CD4-positive, alpha-beta T cell treated with Interleukin-15 for 1 hour (primary cell): Measurements from ENCODE around the gene CDH18.
"Not testable (repeated sequence)": the region's sequence is repeated elsewhere in the genome, so short reads cannot be mapped to it uniquely, and the experiment has no call there.

Source experiments
- DNase-seq: peaks from one replicate; pipeline ENCODE4 v3.0.0-alpha.2; 2020

Gene CDH18

DNA sequence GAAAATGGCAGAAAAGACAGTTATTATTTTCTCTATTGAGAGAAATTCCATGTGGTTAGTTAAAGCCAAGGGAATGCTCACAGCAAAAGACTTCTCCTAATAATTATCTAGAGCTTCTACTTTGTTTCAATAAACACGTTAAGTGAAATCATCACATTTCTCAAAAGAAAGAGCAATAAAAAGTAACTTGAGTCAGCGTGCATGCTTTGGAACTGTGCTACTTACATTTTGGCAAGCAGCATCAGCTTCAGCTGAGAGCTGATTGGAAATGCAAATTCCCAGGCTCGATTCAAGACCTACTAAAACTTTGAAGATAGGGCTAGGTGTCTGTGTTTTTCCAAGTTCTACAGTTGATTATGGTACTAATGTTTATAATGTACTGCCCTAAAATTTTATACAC is 132.1 kb downstream of the CDH18 start:
- DNase-seq: no peak

GRCh38 chr5:19855453-19855852 is 132.5 kb downstream of the CDH18 start:
- DNase-seq: no peak

DNA sequence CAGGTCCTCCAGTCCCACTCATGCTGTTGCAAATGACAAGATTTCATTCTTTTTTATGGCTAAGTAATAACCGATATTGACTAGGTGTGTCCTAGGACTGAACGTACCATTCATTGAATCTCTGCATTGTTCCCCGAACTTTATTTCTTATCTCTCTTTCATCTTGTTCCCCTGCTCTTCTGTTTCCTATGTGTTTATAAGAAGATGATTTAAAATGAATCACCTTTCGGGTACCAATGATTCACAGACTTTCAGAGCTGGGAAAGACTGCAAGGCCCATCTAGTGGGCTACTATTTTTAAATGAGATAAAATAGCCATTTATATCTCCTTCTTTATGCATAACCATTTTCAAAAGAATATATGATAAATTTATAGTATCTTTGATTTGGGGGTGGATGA is 133.0 kb downstream of the CDH18 start:
- DNase-seq: no peak

DNA sequence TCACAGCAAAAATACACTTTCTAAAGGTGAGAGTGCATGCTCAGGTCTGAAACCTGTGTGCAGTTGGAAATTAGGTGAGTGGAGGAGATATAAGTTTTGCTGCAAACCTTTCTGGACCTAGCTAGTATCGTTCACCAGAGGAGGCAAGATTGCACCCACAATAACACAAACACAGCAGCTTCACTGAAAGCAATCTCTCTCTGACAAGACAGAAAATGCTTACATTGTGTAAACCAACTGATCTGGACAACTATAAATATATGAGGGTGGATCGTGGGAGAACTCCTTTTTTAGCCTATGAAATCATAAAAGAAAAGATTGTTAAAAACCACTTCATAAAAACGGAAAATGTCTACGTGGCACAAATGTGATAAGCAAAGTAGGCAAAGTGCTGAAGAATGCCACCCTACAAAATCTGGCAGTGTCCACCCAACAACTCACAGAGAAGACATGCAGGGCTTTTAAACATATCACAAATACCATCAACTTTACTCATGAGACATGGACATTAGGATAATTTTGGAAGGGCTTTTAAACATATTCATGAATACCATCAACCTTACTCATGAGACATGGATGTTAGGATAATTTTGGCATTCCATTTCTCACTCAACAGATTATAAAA is 134.3 kb downstream of the CDH18 start:
- DNase-seq: no peak

DNA sequence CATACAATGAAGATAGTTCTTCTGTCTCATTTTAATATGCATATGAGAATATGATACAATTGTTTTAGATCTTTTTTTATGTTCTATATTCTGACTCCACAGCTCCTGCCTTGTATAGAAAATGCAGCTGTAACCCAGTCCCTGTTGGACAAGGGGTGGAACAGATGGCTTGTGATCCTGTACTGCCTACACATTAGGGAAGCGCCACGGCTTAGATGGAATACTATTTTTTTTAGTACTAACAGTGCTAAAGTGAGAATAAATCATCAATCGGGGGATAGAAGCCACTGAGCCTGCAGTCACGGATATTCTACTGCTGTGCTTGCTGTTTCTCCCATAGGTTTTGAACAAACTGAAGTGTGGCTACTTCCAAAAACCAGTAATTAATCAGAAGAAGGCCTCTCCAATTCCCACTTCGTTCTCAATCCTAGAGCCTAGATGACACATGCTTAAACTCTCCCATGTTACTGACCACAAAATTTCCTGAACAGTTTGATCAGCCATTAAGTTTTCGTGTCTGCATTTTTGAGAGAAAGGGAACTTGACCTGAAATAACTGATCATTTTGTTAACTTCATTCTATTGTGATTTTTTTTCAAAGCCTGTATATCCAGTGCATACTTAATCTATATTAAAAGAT is 150.3 kb downstream of the CDH18 start:
- no peak for DNase-seq

DNA sequence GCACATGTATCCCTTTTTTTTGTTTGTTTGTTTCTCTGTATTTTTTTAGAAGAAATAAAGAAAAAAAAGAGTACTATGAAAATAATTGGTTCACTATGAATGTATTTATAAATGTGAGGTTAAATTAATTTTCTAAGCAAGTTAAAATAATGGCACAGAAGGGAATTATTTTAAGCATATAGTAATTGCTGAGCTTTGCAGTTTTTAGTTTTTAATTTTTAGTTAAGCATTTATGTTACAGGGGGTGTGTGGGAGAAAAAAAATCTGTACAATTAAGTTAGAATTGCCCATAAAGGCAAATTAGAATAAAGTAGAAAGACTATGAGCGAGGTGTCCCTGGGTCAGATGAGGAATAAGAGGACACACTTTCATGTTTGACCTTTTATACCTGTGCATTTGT is 152.6 kb downstream of the CDH18 start:
- no peak for DNase-seq

- DNase-seq: not testable (repeated sequence)
These were observed 175.3 kb downstream of the CDH18 start for GRCh38 chr5:19812720-19813119.

DNA sequence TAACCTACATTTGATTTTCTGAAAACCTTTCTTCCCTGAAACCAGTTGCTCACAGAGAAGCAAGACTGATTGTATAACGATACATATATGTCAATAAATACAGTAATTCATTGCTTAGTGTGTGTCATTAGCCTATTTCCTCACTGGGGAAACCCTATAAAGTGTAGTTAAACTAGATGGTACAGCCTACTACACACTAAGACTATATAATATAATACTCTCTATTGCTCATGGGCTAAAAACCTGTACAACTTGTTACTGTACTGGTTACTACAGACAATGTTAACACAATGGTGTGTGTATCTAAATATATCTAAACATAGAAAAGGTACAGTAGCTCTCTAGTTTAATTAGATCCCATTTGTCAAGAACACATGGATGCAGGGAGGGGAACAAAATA is 181.2 kb downstream of the CDH18 start:
- DNase-seq: no peak

DNA sequence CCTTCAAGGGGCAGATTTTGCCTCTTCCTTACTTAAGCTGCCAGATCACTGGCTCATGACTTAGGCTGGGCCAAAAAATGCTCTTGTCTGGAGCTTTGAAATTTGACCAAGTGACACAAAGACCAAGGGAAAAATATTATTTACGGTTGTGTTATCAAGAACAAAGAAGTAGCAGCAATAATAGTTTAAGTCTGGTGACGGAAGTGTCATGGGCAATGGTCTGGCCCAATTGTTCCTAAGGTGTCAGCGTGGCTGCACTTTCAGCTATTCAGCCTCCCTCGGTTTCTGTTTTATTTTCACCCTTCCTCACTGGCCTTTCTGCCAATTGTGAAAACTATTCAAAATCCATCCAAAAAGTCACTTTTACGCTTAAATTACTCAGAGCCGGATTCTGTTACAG is 185.3 kb downstream of the CDH18 start:
- no peak for DNase-seq

DNA sequence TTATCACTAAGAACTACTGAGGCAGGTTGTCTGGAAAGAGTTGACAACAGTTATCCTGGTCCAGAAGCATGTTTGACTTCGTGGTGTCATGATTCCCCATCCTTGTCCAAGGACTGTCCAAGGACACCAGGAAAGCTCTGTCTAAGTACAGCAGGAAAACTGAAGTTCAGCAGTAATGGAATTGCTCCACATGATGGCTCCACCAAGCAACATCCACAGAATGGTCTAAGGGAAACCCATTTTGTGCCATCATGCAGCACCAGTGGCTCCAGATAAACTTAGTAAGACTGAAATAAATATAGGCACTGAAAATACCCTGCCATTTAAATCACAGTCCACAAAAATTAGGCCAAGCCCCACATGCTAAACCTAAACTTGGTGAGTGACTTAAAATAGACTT is 192.8 kb downstream of the CDH18 start:
- DNase-seq: no peak

DNA sequence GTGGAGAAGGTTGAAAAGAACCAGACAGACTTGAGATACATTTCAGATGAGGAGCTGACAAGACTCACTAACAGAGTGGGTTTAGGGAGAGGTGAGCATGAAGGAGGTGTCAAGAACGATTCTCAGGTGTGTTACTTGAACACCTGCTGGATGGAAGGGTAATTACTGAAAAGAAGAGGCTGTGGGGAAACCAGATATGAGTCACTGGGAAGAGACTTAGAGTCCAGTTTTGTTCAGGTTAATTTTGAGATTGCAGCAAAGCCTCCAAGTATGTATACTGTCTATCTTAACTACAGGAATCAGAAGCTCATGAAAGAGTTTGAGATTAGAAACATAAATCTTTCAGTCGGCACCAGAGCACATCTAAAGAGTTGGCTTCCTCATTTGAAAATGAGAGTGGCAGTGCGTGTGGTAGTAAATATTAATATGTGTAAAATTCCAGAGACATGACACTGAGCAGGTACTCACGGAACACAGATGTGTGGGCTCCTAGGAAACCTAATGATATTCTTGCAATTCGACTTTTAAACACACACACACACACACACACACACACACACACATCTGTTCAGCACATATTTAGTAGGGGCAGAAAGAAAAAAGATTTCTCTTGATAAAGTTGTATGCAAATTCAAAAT is 197.1 kb downstream of the CDH18 start:
- no peak for DNase-seq

GRCh38 chr5:19782566-19782965 is 205.4 kb downstream of the CDH18 start:
- no peak for DNase-seq

DNA sequence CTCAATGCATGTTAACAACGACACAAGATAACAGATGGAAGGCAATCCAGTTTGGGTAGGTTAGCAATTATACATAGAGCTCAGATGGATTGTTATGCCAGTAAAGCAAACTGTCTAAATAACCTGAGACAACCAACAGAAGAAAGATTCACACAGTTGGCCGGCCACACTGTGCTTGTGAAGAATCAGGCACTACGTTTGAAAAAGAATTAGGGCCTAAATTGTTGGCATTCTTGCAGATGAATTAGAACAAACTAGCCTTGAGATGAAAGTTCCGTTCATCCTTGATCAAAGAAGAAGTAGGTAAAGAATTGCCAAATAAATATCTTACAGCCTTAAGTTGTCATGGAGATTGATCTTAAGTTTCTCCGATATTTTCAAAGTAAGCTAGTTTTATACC is 210.6 kb downstream of the CDH18 start:
- DNase-seq: no peak

DNA sequence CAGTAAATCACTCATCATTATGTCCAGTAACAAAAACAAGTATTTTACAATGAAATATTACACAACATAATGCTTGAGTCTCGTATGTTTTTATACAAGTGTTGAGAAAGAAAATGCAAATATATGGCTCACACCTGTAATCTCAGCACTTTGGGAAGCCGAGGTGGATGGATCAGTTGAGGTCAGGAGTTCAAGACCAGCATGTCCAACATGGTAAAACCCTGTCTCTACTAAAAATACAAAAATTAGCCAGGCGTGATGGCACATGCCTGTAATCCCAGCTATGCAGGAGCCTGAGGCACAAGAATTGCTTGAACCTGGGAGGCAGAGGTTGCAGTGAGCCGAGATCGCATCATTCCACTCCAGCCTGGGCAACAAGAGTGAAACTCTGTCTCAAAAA is 211.1 kb downstream of the CDH18 start:
- not testable (repeated sequence) for DNase-seq

GRCh38 chr5:19771174-19771835 is 216.7 kb downstream of the CDH18 start:
- no peak for DNase-seq

- DNase-seq: no peak
These were observed 217.6 kb downstream of the CDH18 start for GRCh38 chr5:19770396-19770795.

GRCh38 chr5:19767987-19768386 is 220.0 kb downstream of the CDH18 start:
- no peak for DNase-seq

GRCh38 chr5:19753579-19753978 is 234.4 kb downstream of the CDH18 start:
- no peak for DNase-seq

GRCh38 chr5:19751326-19751725 is 236.7 kb downstream of the CDH18 start:
- DNase-seq: no peak

DNA sequence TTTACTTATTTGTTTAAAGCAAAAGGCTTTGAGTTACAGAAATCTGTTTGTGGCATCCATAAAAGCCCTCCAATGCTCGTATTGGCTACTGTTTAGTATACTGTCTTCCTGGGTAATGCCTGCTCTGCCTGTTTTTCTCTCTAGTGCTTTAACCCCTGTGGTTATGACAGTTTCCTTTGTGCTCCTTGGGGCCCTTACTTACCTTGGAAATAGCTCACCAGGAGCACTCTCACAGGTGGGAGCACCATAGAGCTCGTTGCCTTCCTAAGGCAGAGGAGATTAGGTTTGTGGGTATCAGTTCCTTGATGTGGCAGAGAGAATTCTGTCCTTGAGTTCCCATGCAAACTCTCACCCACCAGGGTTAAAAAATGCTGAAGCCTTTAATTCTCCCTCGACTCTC is 242.8 kb downstream of the CDH18 start:
- no peak for DNase-seq

DNA sequence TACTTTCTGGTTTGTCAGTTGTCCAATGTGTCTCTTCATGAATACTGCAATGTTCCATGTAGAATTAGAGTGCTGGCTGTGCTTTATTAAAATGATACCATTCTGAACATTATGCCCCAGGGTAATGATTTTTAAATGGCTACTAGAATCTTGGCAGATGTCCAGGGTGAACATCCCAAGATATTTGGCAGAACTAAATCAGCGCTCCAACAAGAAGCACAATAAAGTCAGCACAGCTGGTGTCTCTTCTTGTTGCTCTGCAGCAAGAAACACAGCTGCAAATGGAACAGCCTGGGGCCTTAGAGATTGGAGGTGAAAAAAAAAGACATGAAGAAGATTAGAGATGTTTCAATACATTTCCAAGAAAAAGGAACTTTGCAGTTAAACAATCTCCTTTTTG is 248.3 kb downstream of the CDH18 start:
- no peak for DNase-seq

DNA sequence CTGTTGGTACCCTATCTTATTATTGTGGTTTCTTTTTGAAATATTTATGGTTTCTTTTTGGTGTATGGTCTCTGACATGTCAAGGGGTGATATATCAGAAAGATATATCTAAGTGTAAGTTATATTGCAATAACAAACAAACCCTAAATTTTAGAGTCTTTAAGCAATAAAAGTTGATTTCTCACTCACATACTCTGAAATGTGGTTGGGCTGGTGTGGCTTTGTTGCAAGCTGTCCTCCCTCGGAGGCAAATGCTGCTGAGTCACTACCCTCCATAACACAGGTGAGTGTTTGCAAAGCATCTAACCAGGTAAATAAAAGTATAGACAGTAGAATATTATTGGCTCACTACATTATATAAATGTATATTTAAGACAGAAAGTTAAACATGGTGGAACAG is 253.2 kb downstream of the CDH18 start:
- DNase-seq: no peak

GRCh38 chr5:19733612-19734495 is 254.1 kb downstream of the CDH18 start:
- DNase-seq: no peak
